Stimulated activated naive CD4-positive, alpha-beta T cell treated with Interleukin-2 at 50 U/mL for 16 hours (primary cell): Measurements from ENCODE around the gene MGMT.

Experiments used
- DNase-seq: peaks from one replicate; lab custom pipeline; 2025; lab: John Stamatoyannopoulos, UW

Gene MGMT

DNA sequence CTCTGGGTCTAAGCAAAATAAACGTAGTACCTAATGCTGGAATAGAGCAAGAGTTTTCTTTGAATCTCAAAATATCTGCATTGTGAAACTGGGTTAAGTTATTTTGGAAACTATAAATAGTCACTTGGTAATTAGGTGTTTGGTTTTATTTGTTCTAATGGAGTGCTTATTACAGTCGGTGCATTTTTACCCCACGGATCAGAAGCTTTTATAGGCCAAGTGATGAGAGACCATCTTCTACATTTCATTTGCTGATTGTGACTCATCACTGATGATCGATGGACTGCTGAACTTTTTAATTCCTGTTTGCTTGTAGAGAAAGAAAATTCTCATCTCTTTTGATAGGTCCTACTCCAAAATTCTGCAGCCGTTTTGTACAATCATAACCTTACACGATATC is 28.2 kb downstream of the MGMT start:
- DNase-seq = no peak

DNA sequence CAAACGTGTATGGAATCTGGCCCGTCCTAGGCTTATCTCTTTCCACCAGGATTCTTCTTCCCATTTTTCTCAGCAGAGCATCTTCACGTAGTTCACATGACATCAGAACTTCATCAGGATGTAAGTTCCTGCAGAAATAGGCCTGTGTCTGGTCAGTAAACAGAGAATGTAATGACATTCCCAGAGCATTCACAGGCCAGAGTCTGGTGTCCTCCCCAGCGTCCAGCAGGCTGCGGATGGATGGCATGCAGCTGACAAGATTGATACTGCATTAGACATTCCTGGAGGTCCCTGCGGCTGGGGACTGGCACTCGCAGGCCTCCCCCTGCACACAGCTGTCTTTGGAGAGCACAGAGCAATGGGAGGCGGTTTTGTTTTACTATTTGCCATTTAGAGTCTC is 28.7 kb downstream of the MGMT start:
- no peak for DNase-seq

DNA sequence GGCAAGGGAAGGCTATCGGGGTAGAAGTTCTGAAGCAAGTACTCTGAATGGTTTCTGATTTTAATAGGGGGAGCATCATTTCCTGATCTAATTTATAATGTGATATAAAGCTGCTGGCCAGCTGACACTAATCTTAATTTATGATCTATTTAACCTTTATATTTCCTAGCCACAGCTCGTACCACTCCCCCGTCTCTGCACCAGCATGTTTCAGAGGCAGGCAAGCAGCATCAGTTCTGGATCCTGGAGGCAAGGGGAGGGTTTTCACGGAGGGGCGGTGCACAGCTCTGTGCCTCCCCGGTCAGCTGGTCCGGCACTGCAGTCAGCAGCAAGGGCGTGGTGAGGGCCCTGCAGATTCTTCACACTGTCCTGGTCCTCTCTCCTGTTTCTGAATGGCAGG is 30.0 kb downstream of the MGMT start:
- DNase-seq = no peak

DNA sequence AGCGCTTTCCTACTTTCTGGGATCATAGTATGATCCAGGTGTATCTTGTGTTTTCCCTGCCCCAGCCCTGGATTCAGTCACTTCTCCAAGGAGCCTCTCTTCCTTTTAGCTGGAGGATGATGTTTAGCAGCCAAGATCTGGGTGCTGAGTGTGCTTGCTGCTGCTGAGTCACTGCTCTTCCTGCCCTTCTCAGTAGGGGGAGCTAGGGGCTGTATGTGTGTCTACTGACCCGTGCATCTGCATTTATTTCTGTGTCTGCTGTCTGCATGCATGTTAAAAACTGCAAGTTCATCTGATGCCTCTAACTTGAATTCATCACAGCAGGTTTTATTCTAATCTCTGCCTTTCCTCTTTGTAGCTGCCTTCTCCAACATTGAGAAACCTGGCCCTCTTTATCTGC is 31.6 kb downstream of the MGMT start:
- DNase-seq = no peak

DNA sequence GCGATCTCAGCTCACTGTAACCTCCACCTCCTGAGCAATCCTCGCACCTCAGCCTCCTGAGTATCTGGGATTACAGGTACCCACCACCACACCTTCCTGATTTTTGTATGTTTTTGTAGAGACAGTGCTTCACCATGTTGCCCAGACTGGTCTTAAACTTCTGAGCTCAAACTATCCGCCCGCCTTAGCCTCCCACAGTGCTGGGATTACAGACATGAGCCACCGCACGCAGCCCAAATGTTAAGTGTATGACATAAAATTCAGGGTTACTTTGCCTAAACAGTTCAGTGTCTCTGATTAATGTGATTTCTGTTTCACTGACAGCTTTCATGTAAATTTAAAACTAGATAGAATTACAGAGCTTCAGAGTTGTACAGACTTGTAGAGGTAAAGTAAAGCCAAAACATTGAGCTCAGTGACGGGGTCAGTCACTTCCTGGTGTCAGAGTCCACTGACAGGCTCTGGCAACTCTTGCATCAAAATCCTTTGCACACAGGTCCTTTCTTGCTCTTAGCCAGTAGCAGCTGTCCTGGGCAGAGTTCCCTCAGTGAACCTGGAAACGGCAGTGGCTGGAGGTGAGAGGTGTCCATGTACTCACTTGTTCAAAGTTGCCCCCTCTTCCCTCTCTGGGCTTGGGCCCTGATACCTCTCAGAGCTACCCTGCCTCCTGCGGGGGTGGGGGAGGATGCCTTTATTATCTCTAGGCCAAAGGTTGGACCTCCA is 33.7 kb downstream of the MGMT start:
- DNase-seq = no peak

DNA sequence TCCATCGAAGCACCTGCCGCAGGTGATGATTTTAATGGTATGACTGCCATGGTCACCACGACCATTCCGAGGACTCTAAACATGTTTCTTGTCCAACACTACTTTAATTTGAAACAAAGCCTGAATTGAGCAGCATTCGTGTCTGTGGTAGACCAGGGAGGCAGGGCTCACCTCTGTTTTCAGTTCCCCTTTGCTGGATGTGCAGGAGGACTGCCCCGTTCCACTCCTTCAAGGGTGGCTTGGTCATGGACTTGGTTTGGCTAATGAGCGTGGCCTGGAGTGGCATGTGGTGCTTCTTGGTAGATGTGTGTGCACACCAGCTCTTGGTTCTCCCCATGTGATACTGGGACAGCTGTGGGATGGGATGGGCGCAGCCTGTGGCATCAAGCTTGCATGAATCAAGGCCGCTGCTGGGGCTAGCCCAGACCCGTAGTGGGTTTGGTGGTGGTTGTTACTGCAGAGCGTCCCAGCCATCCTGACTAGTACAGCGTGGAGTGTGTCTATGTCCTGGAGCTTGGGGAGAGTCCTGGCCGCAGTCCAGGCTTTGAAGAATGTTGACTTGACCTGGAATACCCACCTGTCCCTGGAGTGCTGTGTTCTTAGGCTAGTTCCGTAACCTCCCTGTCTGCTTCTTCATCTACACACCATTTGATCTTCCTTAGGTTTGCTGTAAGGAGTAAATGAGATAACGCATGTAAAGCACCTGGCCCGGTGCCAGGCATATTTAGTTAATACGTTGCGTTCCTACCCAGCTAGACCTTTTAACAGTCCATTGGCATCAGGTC is 34.8 kb downstream of the MGMT start:
- no peak for DNase-seq

DNA sequence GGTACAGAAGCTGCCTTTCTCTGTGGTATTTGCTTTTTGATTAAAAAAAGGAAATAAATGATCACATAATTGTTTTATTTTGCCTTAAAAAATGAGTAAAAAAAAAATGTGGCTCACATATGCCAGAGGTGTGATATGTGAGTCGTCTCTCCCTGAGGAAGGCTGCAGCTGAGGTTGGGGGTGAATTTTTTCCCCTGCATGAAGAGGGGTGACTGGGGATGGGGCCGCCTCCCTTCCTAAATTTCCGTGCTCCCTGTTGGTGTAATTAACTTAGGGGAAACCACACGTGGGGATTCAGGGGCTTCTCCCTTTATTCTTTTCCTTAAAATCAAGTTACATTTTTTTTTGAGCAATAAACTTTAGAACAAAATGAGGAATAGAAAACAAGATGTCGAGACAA is 35.4 kb downstream of the MGMT start:
- no peak for DNase-seq

DNA sequence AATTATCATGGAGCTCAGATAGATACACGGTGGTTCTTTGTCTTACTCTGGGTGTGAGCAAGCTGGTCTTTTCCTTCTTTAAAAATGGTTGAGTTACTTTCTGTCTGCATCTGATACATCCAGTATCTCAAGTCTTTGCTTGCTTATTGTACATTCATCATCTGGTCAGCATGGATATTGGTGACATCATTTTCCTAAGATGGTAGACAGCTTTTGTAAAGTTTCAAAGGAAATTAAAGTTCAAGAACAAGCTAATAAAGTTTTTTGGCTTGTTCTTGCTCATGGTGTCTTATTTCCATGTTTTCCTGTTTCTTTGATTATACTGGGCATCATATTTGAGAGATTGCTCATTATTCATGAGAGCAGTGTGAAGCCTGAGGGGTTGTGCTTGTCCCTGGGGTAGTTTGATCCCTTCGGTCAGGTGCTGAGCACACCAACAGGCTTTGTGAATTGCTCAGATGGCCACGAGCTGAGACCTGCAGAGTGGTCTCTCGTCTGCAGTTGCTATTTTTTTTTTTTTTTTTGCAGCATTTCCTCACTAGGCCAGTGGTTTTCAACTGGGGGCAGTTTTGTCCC is 38.5 kb downstream of the MGMT start:
- DNase-seq = no peak

DNA sequence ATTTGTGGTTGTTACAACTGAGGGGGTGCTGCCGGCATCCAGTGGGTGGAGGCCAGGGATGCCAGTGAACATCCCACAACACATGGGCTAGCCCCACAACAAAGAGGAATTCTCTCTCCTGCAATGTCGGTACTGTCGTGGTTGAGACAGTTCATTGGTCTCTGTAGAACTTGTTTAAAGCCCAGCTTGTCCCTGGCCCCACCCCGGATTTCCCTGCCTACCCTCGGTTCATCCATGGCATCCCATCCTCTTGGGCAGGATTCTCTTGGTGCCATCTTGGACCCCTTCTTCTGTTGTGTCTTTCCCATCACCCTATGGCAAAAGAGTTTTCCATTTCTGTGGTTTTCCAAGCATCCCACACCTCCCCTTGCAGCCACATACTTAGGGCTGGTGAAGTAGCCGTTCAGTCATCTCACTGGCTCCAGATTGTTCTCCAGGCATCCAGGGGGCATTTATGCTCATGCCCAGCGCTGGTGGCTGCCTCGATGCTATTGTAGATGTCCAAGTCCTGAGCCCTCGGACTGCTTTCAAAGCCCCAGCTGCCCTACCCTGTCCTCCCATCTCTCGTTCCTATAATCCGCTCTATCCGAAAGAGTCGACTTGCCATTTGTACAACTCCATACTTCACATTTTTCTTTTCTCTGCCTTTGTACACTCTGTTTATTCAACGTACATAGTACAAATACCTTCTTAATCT is 39.2 kb downstream of the MGMT start:
- no peak for DNase-seq

DNA sequence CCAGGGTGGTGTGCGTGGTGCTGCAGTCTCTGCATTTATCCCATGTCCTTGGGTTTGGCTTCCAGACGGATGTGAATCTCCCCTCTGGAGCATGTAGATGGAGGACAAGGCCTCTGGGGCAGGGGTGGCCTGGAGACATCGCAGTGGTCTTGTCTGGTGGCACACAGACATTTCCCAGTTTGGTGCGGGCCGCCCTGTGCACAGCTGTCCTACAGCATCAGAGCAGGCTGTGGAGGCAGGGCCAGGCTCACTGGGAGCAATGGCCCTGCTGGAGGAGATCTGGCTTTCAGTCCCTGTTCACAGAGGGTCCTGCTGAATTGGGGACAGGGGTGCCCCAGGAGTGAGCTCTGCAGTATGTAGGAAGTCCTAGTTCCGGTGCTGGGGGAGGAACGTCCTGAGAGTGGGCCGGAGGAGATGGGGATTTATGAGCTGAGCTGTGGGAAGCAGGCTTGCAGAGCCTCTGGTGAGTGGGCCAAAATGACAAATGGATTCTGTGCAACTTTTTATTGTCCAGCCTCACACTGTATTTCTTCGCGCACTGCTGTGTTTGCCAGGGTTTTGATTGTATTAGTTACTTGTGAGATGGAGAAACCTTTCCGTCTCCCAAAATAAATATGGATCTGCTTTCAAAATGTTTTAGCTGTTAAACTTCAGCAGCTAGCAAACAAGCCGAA is 40.3 kb downstream of the MGMT start:
- no peak for DNase-seq

DNA sequence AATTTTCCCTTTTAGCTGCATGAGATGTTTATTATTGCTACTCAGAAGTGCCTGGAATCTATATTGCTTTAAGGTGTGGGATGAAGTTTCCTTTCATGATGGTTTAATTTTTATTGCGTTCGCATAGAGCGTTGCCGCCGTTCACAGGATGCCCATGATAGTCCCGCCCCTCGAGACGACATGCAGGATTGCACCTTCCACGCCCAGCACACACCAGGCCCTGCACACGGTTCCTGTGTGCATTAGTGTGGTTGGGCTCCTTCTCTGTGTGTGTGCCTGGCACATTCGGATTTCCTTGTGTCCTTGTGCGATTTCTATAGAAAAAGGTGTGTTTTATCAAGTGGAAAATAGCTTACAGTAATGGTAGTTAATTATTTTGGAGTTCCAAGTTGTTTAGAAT is 42.1 kb downstream of the MGMT start:
- no peak for DNase-seq

DNA sequence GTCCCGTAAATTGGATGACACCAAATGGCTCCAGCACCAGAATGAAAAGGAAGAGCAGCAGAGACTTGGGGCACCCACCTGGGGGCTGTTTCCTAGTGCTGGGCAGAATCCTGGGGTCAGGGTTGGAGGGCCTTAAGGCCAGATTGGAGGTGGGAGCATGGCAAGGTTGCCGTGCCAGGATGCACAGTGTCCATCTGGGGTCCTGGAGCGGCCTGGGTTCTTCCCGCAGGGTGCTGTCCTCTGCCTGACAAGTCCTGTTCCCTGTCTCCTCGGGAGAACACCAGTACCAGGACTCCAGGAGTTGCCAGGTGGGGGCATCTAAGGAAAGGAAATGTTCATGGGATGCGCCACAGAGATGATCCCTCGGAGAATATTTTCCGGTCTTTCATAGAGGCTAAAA is 42.8 kb downstream of the MGMT start:
- DNase-seq = no peak

DNA sequence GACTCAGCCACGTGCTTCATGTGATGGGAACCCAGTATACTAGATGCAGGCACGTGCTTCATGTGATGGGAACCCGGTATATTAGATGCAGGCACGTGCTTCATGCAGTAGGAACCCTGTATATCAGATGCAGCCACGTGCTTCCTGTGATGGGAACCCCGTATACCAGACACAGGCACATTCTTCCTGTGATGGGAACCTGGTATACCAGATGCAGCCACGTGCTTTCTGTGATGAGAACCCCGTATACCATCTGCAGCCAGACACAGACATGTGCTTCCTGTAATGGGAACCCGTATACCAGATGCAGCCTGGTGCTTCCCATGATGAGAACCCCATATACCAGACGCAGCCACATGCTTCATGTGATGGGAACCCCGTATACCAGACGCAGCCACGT is 44.0 kb downstream of the MGMT start:
- DNase-seq = no peak

DNA sequence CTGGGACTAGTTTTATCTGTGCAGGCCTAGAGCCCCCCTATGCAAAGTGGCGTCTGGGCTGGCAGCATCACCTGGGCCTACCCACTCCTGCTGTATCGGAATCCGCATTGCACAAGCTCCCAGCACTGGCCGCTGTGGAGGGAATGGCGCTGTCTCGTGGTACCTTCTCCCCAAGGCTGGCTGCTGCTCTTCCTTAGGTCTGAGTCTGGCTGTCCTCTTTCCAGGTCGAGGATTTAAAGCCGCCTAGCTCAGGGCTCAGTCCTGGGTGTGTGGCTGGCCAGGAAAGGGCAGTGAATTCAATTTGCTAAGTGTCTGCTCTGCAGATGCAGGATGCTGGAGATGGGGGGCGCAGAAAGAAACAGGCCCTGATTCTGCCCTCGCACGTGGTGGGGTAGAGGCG is 44.7 kb downstream of the MGMT start:
- DNase-seq = no peak

DNA sequence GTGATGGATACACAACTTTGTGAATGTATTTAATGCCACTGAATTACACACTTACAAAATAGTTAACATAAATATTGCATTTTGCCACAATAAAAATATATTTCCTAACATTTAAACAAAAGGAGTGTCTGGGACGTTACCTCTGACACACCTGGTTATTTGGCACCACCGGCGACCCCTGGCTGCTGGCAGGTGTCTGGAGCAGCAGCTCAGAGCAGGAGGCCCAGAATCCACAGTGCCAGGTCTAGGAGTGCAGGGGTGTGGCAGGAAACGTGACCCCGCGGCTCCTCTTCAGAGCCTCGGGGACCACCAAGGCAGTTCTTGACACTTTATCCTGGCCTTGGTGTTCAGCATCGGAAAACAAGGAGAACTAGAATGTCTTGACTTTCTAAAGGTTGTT is 46.3 kb downstream of the MGMT start:
- no peak for DNase-seq

DNA sequence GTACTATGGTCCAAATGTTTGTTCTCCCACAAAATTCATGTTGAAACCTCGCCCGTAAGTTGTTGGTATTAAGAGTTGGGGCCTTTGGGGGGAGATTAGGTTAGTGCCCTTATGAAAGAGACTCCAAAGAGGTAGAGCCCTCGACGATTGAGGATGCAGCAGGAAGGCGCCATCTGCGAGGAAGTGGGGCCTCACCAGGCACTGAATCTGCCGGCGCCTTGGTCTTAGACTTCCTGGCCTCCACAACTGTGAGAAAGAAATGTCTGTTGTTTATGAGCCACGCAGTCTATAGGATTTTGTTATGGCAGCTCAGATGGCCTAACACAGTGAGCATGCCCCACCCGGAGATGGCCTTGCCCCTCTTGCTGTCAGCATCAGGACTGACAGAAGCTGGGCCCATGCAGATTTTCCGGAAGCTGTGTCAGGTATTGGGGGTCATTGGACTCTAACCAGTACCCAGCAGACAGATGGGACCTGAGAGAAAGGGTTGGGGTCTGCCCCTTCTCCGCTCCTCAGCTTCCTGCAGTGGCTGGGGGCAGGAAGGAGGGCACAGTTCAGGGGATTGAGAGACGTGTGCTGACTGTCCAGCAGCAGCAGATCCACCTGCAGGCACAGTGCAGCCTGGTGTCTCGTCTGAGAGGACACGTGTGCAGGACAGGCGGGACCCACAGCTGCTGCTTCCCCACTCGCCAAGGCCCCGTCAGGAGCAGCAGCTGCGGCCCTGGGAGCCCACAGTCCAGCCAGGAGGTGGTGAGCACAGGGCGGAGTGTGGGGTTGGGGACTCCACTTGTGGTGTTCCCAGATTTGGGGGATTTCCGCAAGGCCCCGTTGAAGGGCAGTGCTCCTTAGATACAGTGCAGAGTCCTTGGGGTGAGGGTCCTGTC is 47.8 kb downstream of the MGMT start:
- no peak for DNase-seq

DNA sequence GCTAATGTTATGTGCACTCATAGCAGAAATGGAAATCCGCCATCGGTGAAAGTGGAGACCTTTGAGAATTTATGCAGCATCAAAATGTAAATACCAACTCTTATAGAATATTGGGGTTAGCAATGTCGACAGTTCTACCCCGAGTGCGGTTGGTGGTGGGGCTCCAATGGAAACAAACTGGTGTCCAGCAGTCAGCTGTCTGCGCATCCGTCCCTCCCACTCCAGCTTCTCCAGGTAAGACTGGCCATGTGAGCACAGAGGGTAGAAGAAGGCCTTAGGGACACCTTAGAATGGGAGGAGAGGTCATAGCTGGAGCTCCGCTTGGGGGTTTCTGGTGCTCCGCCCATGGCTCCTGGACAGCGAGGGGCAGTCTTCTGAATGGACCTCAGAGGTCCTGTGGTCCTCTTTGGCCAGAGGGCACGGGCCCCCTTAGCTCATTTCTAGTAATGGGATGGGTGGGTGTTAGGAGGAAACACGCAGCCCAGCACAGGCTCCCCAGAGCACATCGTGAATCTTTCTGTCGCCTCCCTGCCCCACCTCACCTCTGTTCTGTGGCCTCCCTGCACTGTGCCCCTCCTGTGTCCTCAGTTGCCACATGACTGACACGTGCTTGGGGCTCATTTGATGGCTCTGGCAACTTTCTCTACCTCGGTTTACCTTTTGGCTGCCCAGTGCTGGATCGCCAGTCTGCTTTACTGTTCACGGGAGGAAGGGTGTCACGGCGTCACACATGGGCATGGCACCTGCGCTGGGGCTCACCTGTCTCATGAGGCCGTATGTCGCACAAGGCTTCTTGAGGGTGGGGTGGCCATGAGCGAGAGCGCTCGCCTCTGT is 50.0 kb downstream of the MGMT start:
- DNase-seq = no peak

DNA sequence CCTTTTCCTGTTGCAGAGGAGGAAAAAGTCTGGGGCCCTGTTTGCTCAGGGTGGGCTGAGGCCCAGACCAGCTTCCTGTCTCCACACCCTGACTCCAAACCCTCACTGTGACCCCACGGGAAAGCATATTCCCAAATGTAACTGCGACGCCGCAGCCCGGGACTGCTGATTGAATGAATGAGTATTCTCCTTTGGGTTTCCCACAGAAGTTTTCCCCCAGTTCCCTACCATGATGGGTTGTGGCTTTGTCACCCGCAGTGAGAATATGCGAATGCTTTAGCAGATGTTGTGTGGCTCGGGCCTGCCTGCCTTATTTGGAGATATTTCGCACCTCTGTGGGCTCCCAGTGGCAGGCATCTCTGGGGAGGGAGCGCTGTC is 50.6 kb downstream of the MGMT start:
- no peak for DNase-seq

DNA sequence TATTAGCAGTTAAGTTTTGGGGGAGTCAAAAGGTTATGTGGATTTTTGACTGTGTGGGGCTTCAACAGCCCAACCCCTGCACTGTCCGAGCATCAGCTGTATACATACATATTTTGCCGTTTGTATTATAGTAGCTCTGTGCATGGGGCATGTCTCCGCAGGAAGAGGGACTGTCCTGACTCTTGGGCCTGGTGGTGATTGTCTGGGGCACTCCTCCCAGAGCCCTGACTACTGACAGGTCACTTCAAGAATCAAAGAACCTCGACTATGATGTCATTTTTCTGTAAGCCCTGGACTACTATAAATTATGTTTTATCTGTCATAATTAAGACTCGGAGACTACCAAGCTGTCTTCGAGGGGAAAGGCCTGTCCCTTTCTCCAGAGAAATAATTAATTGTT is 51.8 kb downstream of the MGMT start:
- no peak for DNase-seq

DNA sequence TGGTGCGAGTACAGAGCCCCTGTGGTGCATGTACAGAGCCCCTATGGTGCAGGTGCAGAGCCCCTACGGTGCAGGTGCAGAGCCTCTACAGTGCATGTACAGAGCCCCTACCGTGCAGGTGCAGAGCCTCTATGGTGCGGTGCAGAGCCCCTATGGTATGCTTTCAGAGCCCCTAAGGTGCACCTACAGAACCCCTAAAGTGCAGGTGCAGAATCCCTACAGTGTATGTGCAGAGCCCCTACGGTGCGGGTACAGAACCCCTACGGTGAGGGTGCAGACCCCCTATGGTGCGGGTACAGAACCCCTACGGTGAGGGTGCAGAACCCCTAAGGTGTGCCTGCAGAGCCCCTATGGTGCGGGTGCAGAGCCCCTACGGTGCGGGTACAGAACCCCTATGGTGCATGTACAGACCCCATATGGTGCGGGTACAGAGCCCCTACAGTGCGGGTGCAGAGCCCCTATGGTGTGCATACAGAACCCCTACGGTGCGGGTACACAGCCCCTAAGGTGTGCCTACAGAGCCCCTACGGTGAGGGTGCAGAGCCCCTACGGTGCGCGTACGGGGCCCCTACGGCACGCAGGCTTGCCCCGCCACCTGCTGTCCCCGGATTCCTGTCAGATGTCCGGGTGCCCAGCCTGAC is 53.5 kb downstream of the MGMT start:
- DNase-seq = no peak
